ENCODE measurements around the gene SYVN1. TPM values are rescaled to one million over a fixed set of nuclear protein-coding genes. Genes with fewer than 3 reads are reported as not detected.

Gene SYVN1
- total RNA-seq, 2 experiments from 2014 or later: 24.5 to 26.2 TPM

GRCh38 chr11:65095974-65096806, 38.1 kb downstream of the SYVN1 start, which contains the start of gene VPS51:
VPS51 (plus strand) TSS chr11:65096214; CDS start chr11:65096251, 37 bp downstream.
- H3K36me3 Mint-ChIP-seq: peaks cover 7% of the 10 kb centered on the region
- peak; percentile 91 for DNase-seq
- POLR2A ChIA-PET: interaction anchor here (0.6 to 2.4 kb wide), 12 partner anchors 10 to 333 kb away, joined by 3 to 17 read pairs (median 4); partner anchors contain the start of genes ARL2, CDCA5, FAU and MRPL49
- no peaks in the 10 kb centered on the region for H3K9me3 Mint-ChIP-seq
- intact Hi-C loops (cut with micrococcal nuclease): loop anchor here (1.0 kb wide), 4 partner anchors 12 to 37 kb away; partner anchors contain the start of genes CDCA5, ZFPL1 and ZNHIT2
- peak within 1 kb of the TSS; percentile 97 for H3K27ac Mint-ChIP-seq
- CTCF ChIA-PET: interaction anchor here (1.6 to 13.1 kb wide), 2 partner anchors 15 to 21 kb away, joined by 6 to 122 read pairs; partner anchors contain the start of genes TM7SF2 and ZNHIT2
- H3K27me3 Mint-ChIP-seq: no peaks in the 10 kb centered on the region
- peaks cover 17% of the 10 kb centered on the region for H3K4me1 Mint-ChIP-seq (ENCODE audit: low read depth)
- H3K4me3 Mint-ChIP-seq: peak within 1 kb of the TSS; percentile 93

- ChIA-PET POLR2A (interaction anchor here (0.6 to 2.4 kb wide), 7 partner anchors 16 to 231 kb away, joined by 3 to 15 read pairs (median 6); partner anchors contain the start of genes ARL2, FAU, MRPL49 and TM7SF2), CTCF (interaction anchor here (0.8 to 13.1 kb wide), 3 partner anchors 16 to 69 kb away, joined by 3 to 122 read pairs (median 6); partner anchors contain the start of genes SNX15, TM7SF2 and ZNHIT2)
- DNase-seq: no peak
- Mint-ChIP-seq H3K27ac (peak overlapping the region; percentile 97), H3K4me1 (ENCODE audit: low read depth) (peaks cover 17% of the 10 kb centered on the region), H3K36me3 (peaks cover 7% of the 10 kb centered on the region), H3K4me3 (peak overlapping the region; percentile 93), H3K9me3 (no peaks in the 10 kb centered on the region), H3K27me3 (no peaks in the 10 kb centered on the region)
- intact Hi-C loops (cut with micrococcal nuclease): no loop called here
Measured at GRCh38 chr11:65095427-65095826, 38.9 kb downstream of the SYVN1 start.

GRCh38 chr11:65090628-65091027, 43.7 kb downstream of the SYVN1 start:
- ChIA-PET CTCF (interaction anchor here (0.6 to 1.1 kb wide), 2 partner anchors 21 to 22 kb away, joined by 3 read pairs; partner anchors contain the start of gene TM7SF2), POLR2A (interaction anchor here (0.8 kb wide), 1 partner anchor 9 kb away, joined by 3 read pairs; no protein-coding TSS in a partner anchor)
- H3K4me1 Mint-ChIP-seq (ENCODE audit: low read depth): peaks cover 5% of the 10 kb centered on the region
- peaks cover 20% of the 10 kb centered on the region for H3K36me3 Mint-ChIP-seq
- no peak overlapping the region for H3K27ac Mint-ChIP-seq
- no peaks in the 10 kb centered on the region for H3K27me3 Mint-ChIP-seq
- intact Hi-C loops (cut with micrococcal nuclease): no loop called here
- H3K4me3 Mint-ChIP-seq: no peak overlapping the region
- no peak for DNase-seq
- no peaks in the 10 kb centered on the region for H3K9me3 Mint-ChIP-seq

GRCh38 chr11:65089621-65090020, 44.7 kb downstream of the SYVN1 start:
- no peak for DNase-seq
- H3K27ac Mint-ChIP-seq: no peak overlapping the region

GRCh38 chr11:65087827-65088226, 46.5 kb downstream of the SYVN1 start:
- Mint-ChIP-seq H3K4me1 (ENCODE audit: low read depth) (peaks cover 19% of the 10 kb centered on the region), H3K9me3 (no peaks in the 10 kb centered on the region), H3K36me3 (peaks cover 36% of the 10 kb centered on the region), H3K27me3 (no peaks in the 10 kb centered on the region), H3K4me3 (no peak overlapping the region), H3K27ac (no peak overlapping the region)
- CTCF ChIA-PET: no interaction called here
- intact Hi-C loops (cut with micrococcal nuclease): no loop called here
- POLR2A ChIA-PET: no interaction called here
- DNase-seq: no peak

More at GRCh38 chr11:65089621-65090020, 44.7 kb downstream of the SYVN1 start:
- peaks cover 13% of the 10 kb centered on the region for H3K4me1 Mint-ChIP-seq (ENCODE audit: low read depth)
- ChIA-PET POLR2A (no interaction called here), CTCF (no interaction called here)
- no peaks in the 10 kb centered on the region for H3K9me3 Mint-ChIP-seq
- H3K27me3 Mint-ChIP-seq: no peaks in the 10 kb centered on the region
- intact Hi-C loops (cut with micrococcal nuclease): no loop called here
- H3K4me3 Mint-ChIP-seq: no peak overlapping the region
- H3K36me3 Mint-ChIP-seq: peaks cover 22% of the 10 kb centered on the region

- no peaks in the 10 kb centered on the region for H3K9me3 Mint-ChIP-seq
- H3K27ac Mint-ChIP-seq: no peak overlapping the region
- DNase-seq: no peak
- ChIA-PET POLR2A (no interaction called here), CTCF (no interaction called here)
- peaks cover 40% of the 10 kb centered on the region for H3K36me3 Mint-ChIP-seq
- H3K4me3 Mint-ChIP-seq: no peak overlapping the region
- H3K27me3 Mint-ChIP-seq: no peaks in the 10 kb centered on the region
- H3K4me1 Mint-ChIP-seq (ENCODE audit: low read depth): peaks cover 24% of the 10 kb centered on the region
- intact Hi-C loops (cut with micrococcal nuclease): no loop called here
Measured at GRCh38 chr11:65087216-65087615, 47.1 kb downstream of the SYVN1 start.

GRCh38 chr11:65086809-65087208, 47.5 kb downstream of the SYVN1 start:
- peaks cover 27% of the 10 kb centered on the region for H3K4me1 Mint-ChIP-seq (ENCODE audit: low read depth)
- no peak overlapping the region for H3K27ac Mint-ChIP-seq
- no peak overlapping the region for H3K4me3 Mint-ChIP-seq
- POLR2A ChIA-PET: no interaction called here
- H3K36me3 Mint-ChIP-seq: peaks cover 44% of the 10 kb centered on the region
- no peak for DNase-seq
- H3K9me3 Mint-ChIP-seq: no peaks in the 10 kb centered on the region
- H3K27me3 Mint-ChIP-seq: no peaks in the 10 kb centered on the region
- CTCF ChIA-PET: no interaction called here
- intact Hi-C loops (cut with micrococcal nuclease): no loop called here

GRCh38 chr11:65085446-65085845, 48.9 kb downstream of the SYVN1 start:
- Mint-ChIP-seq H3K4me1 (ENCODE audit: low read depth) (peaks cover 33% of the 10 kb centered on the region), H3K36me3 (peaks cover 54% of the 10 kb centered on the region), H3K27ac (peak overlapping the region; percentile 96), H3K4me3 (peak overlapping the region; percentile 99), H3K9me3 (no peaks in the 10 kb centered on the region), H3K27me3 (no peaks in the 10 kb centered on the region)
- ChIA-PET CTCF (interaction anchor here (0.6 to 1.3 kb wide), 3 partner anchors 23 to 238 kb away, joined by 3 to 5 read pairs (median 4); no protein-coding TSS in a partner anchor), POLR2A (interaction anchor here (1.2 kb wide), 1 partner anchor 11 kb away, joined by 3 read pairs; no protein-coding TSS in a partner anchor)
- no peak for DNase-seq
- intact Hi-C loops (cut with micrococcal nuclease): no loop called here

GRCh38 chr11:65084598-65085375, 49.5 kb downstream of the SYVN1 start:
- intact Hi-C loops (cut with micrococcal nuclease): loop anchor here (1.0 to 5.0 kb wide), 7 partner anchors 12 to 72 kb away; partner anchors contain the start of genes ARL2, FAU, MRPL49 and SAC3D1
- H3K4me3 Mint-ChIP-seq: peak overlapping the region; percentile 99
- ChIA-PET POLR2A (interaction anchor here (1.2 kb wide), 1 partner anchor 12 kb away, joined by 3 read pairs; no protein-coding TSS in a partner anchor), CTCF (interaction anchor here (1.2 to 1.3 kb wide), 2 partner anchors 25 to 238 kb away, joined by 4 to 5 read pairs; no protein-coding TSS in a partner anchor)
- no peak for DNase-seq
- H3K9me3 Mint-ChIP-seq: no peaks in the 10 kb centered on the region
- H3K27me3 Mint-ChIP-seq: no peaks in the 10 kb centered on the region
- H3K27ac Mint-ChIP-seq: peak overlapping the region; percentile 96
- peaks cover 33% of the 10 kb centered on the region for H3K4me1 Mint-ChIP-seq (ENCODE audit: low read depth)
- peaks cover 59% of the 10 kb centered on the region for H3K36me3 Mint-ChIP-seq

- H3K36me3 Mint-ChIP-seq: peaks cover 57% of the 10 kb centered on the region
Measured at GRCh38 chr11:65083834-65084597, 50.3 kb downstream of the SYVN1 start, which contains the start of the genes CDCA5 and ZFPL1. CDCA5 (minus strand) TSS chr11:65084040; CDS start chr11:65083978, 62 bp downstream. ZFPL1 (plus strand) TSS chr11:65084222; CDS start chr11:65084699, 477 bp downstream.

More at GRCh38 chr11:65083834-65084597, 50.3 kb downstream of the SYVN1 start, which contains the start of the genes CDCA5 and ZFPL1:
- peaks cover 36% of the 10 kb centered on the region for H3K4me1 Mint-ChIP-seq (ENCODE audit: low read depth)
- DNase-seq: peak; percentile 97
- H3K9me3 Mint-ChIP-seq: no peaks in the 10 kb centered on the region
- peak within 1 kb of the TSS; percentile 99 for H3K4me3 Mint-ChIP-seq
- ChIA-PET POLR2A (interaction anchor here (0.5 to 3.5 kb wide), 8 partner anchors 11 to 249 kb away, joined by 3 to 17 read pairs (median 3); partner anchors contain the start of genes FAU, MRPL49, SAC3D1 and VPS51), CTCF (interaction anchor here (0.7 to 2.2 kb wide), 4 partner anchors 15 to 249 kb away, joined by 3 to 8 read pairs (median 5); partner anchors contain the start of gene ARL2)
- H3K27me3 Mint-ChIP-seq: no peaks in the 10 kb centered on the region
- intact Hi-C loops (cut with micrococcal nuclease): loop anchor here (1.0 to 5.0 kb wide), 7 partner anchors 12 to 72 kb away; partner anchors contain the start of genes ARL2, FAU, MRPL49 and SAC3D1
- peak within 1 kb of the TSS; percentile 96 for H3K27ac Mint-ChIP-seq
